Measurements from ENCODE around the gene ANO5. TPM values are rescaled to one million over a fixed set of nuclear protein-coding genes. Genes with fewer than 3 reads are reported as not detected.

The ANO5 gene
- total and polyA plus RNA-seq, 2 of the 8 experiments (the other 6 are each of a cell fraction or from before 2014, with no cell fraction given) = 2.6 to 5.0 TPM

GRCh38 chr11:22331771-22332170 lies 138.9 kb downstream of the ANO5 start:
- no peak overlapping the region for H2BK15ac ChIP-seq (ENCODE audit: low read length)
- TF ChIP-seq TAF7 (optimal IDR thresholded peaks at IDR 0.05; ENCODE audit: borderline replicate concordance, low read depth, low read length) (no peak), CHD2 (IDR thresholded peaks at IDR 0.05; ENCODE audit: low read length) (no peak), TCF12 (IDR thresholded peaks at IDR 0.05; ENCODE audit: low read depth, low read length) (no peak), TBP (IDR thresholded peaks at IDR 0.05; ENCODE audit: low read depth, low read length) (no peak), USF2 (IDR thresholded peaks at IDR 0.05; ENCODE audit: low read length) (no peak), E2F6 (IDR thresholded peaks at IDR 0.05) (no peak), POLR2A (IDR thresholded peaks at IDR 0.05; ENCODE audit: control extremely low read depth in 1 of 2, low read depth in 2 of 2, low read length in 2 of 2) (no peak), SIX5 (IDR thresholded peaks at IDR 0.05; ENCODE audit: low read depth, low read length) (no peak), KDM4A (IDR thresholded peaks at IDR 0.05; ENCODE audit: low read depth, low read length, severe bottlenecking) (no peak), YY1 (IDR thresholded peaks at IDR 0.05; ENCODE audit: low read depth, low read length) (no peak), CBX8 (IDR thresholded peaks at IDR 0.05; ENCODE audit: borderline replicate concordance, low read depth, low read length) (no peak), RNF2 (IDR thresholded peaks at IDR 0.05; ENCODE audit: borderline replicate concordance, low read depth, low read length, missing control alignments, poor library complexity, severe bottlenecking) (no peak), RXRA (IDR thresholded peaks at IDR 0.05; ENCODE audit: insufficient read depth, low read depth, low read length) (no peak)

More at GRCh38 chr11:22331771-22332170, 138.9 kb downstream of the ANO5 start:
- Histone ChIP-seq H3K9ac (replicated peaks in 1 of 4; ENCODE audit: extremely low read depth in 1 of 4, low read depth in 3 of 4, low read length in 3 of 4) (no peak overlapping the region), H4K5ac (ENCODE audit: insufficient read length, low read depth, low read length) (no peak overlapping the region), H2AFZ (ENCODE audit: low read length) (no peak overlapping the region), H3K4ac (replicated peaks; ENCODE audit: insufficient read length, low read depth, low read length) (no peak overlapping the region), H4K20me1 (replicated peaks in 1 of 2; ENCODE audit: control insufficient read depth in 1 of 2, insufficient read depth in 2 of 2, low read length in 2 of 2) (no peaks in the 10 kb centered on the region), H3K4me3 (ENCODE audit: extremely low read depth in 1 of 4, insufficient read depth in 2 of 4, low read depth in 3 of 4, low read length in 4 of 4) (no peak overlapping the region), H3K79me1 (ENCODE audit: low read depth, low read length) (no peaks in the 10 kb centered on the region), H3K27me3 (replicated peaks in 1 of 4; ENCODE audit: control insufficient read depth in 3 of 4, extremely low read depth in 1 of 4, insufficient read depth in 3 of 4, low read length in 3 of 4) (no peaks in the 10 kb centered on the region), H2BK5ac (ENCODE audit: low read depth, low read length) (no peak overlapping the region), H2BK12ac (ENCODE audit: low read depth, low read length) (no peak overlapping the region), H3K18ac (ENCODE audit: extremely low read depth, low read length) (no peak overlapping the region), H3K9me3 (ENCODE audit: insufficient read depth in 2 of 2, low read depth in 1 of 2, low read length in 1 of 2) (no peaks in the 10 kb centered on the region), H3K56ac (replicated peaks; ENCODE audit: insufficient read length, low read depth, low read length) (no peak overlapping the region), H3K4me2 (ENCODE audit: insufficient read depth in 1 of 2, low read depth in 2 of 2, low read length in 2 of 2) (no peak overlapping the region), H3K79me2 (ENCODE audit: control insufficient read depth in 1 of 2, insufficient read depth in 2 of 2, low read length in 2 of 2) (no peaks in the 10 kb centered on the region), H2AK5ac (ENCODE audit: low read depth, low read length) (no peak overlapping the region), H4K8ac (ENCODE audit: extremely low read depth, insufficient read depth, low read length) (no peak overlapping the region), H3K4me1 (replicated peaks in 1 of 4; ENCODE audit: control insufficient read depth in 3 of 4, insufficient read depth in 4 of 4, low read length in 3 of 4) (peaks cover 0 to 7% (median 2%) of the 10 kb centered on the region in 4 experiments; a peak in 2 of 7 replicates), H3K23ac (ENCODE audit: insufficient read length) (no peak overlapping the region), H4K91ac (replicated peaks; ENCODE audit: insufficient read length, low read length) (no peak overlapping the region), H3K36me3 (ENCODE audit: control insufficient read depth in 2 of 4, insufficient read depth in 4 of 4, low read length in 3 of 4) (no peaks in the 10 kb centered on the region), H2BK120ac (replicated peaks; ENCODE audit: low read depth, low read length) (no peak overlapping the region), H3K23me2 (ENCODE audit: low read depth, low read length) (no peaks in the 10 kb centered on the region), H3K27ac (ENCODE audit: low read depth, low read length) (no peak overlapping the region), H2BK20ac (ENCODE audit: low read length) (no peak overlapping the region), H3K14ac (ENCODE audit: insufficient read length) (no peak overlapping the region)
- DNase-seq (ENCODE audit: low read depth in 1 of 2, low spot score in 2 of 2) (no peak), FAIRE-seq (no peak)
- ChIA-PET CTCF (ENCODE audit: partially characterized antibody) (interaction anchor here (1.4 kb wide), 1 partner anchor 9 kb away, joined by 3 read pairs; no protein-coding TSS in a partner anchor), POLR2A (ENCODE audit: partially characterized antibody) (no interaction called here)
- WGBS, 2 experiments (ENCODE audit: extremely low coverage in 1 of 2, insufficient coverage in 1 of 2, insufficient read length in 1 of 2, insufficient replicate concordance in 2 of 2, low coverage in 1 of 2, low lambda C conversion rate in 2 of 2, missing lambda C conversion rate in 1 of 2) = 69% methylated on average over 4 of the region's 4 CpGs; no CpG with 5 or more reads in 1 of the 2 experiments

Measured in H1 (cell line).